MM.1S (cell line): ENCODE data around the gene CISD2.
"Not testable (repeated sequence)": the region's sequence is repeated elsewhere in the genome, so short reads cannot be mapped to it uniquely, and the experiment has no call there.

Experiments
- DNase-seq: peaks from one replicate; pipeline ENCODE4 v3.0.0-alpha.2; 2015
- H2AFZ ChIP-seq: fragments of 300-600 bp; sonication (generic); 2 replicates; pipeline ENCODE4 v1.6.0; 2016; ENCODE audit warnings: antibody characterized with exemption, low read length
- H3F3A ChIP-seq: fragments of 300-600 bp; sonication (generic); 2 replicates; pipeline ENCODE4 v1.6.1; 2016; ENCODE audit warnings: mild to moderate bottlenecking, antibody characterized with exemption, low read length, moderate library complexity, mixed read lengths; ENCODE audit not compliant: insufficient read depth
- H3K27ac ChIP-seq: fragments of 300-600 bp; sonication (generic); 2 replicates; pipeline ENCODE4 v1.5.1; 2016; ENCODE audit warnings: mild to moderate bottlenecking, low read length
- H3K27me3 ChIP-seq: fragments of 300-600 bp; sonication (generic); replicated peaks from 2 replicates; pipeline ENCODE4 v1.6.0; 2016; ENCODE audit warnings: low read length; ENCODE audit not compliant: insufficient read depth
- H3K36me3 ChIP-seq: fragments of 300-600 bp; sonication (generic); replicated peaks from 2 replicates; pipeline ENCODE4 v1.6.1; 2016; ENCODE audit warnings: mild to moderate bottlenecking, low read length, mixed read lengths; ENCODE audit not compliant: insufficient read depth
- H3K4me1 ChIP-seq: fragments of 300-600 bp; sonication (generic); 2 replicates; pipeline ENCODE4 v1.6.1; 2016; ENCODE audit warnings: low read length, mixed read lengths
- H3K4me2 ChIP-seq: fragments of 300-600 bp; sonication (generic); 2 replicates; pipeline ENCODE4 v1.6.0; 2016; ENCODE audit warnings: low read depth, low read length
- H3K4me3 ChIP-seq: fragments of 300-600 bp; sonication (generic); 2 replicates; pipeline ENCODE4 v1.5.1; 2016; ENCODE audit warnings: low read length, mixed read lengths
- H3K79me2 ChIP-seq: fragments of 300-600 bp; sonication (generic); 2 replicates; pipeline ENCODE4 v1.6.1; 2016; ENCODE audit warnings: mixed run types, low read length, mixed read lengths
- H3K9ac ChIP-seq: fragments of 300-600 bp; sonication (generic); 2 replicates; pipeline ENCODE4 v1.6.1; 2016; ENCODE audit warnings: low read length, mixed read lengths
- H3K9me2 ChIP-seq: fragments of 300-600 bp; sonication (generic); replicated peaks from 2 replicates; pipeline ENCODE4 v1.6.1; 2016; ENCODE audit warnings: mild to moderate bottlenecking, low read length, mixed read lengths; ENCODE audit not compliant: insufficient read depth
- H3K9me3 ChIP-seq: fragments of 300-600 bp; sonication (generic); replicated peaks from 2 replicates; pipeline ENCODE4 v1.6.1; 2016; ENCODE audit warnings: mild to moderate bottlenecking, low read length, mixed read lengths; ENCODE audit not compliant: insufficient read depth
- H4K20me1 ChIP-seq: fragments of 300-600 bp; sonication (generic); 2 replicates; pipeline ENCODE4 v1.6.1; 2016; ENCODE audit warnings: mild to moderate bottlenecking, low read length, moderate library complexity, mixed read lengths; ENCODE audit not compliant: insufficient read depth
- CTCF ChIP-seq: fragments of 300-600 bp; sonication (generic); IDR thresholded peaks from 2 replicates; pipeline ENCODE4 v1.5.1; 2016; ENCODE audit warnings: antibody characterized with exemption, low read length, mixed read lengths
- EZH2 ChIP-seq: fragments of 300-600 bp; sonication (generic); optimal IDR thresholded peaks from 2 replicates; pipeline ENCODE3; 2017; ENCODE audit warnings: low read depth, mild to moderate bottlenecking, antibody characterized with exemption, low read length, mixed read lengths
- EZH2phosphoT487 ChIP-seq: fragments of 300-600 bp; sonication (generic); IDR thresholded peaks from 2 replicates; pipeline ENCODE4 v1.6.1; 2018; ENCODE audit warnings: antibody characterized with exemption, low read length

CISD2 gene

GRCh38 chr4:102860611-102861324, 8.0 kb upstream of the CISD2 start:
- TF ChIP-seq CTCF, result no peak
- TF ChIP-seq EZH2, result no peak
- TF ChIP-seq EZH2phosphoT487, result no peak

GRCh38 chr4:102862016-102862415, 6.8 kb upstream of the CISD2 start:
- H3K9me3 ChIP-seq, result no peaks in the 10 kb centered on the region
- no peak overlapping the region for H2AFZ ChIP-seq
- no peaks in the 10 kb centered on the region for H3K9me2 ChIP-seq
- H3K27ac ChIP-seq, result no peak overlapping the region
- no peak overlapping the region for H3K9ac ChIP-seq
- H3K4me3 ChIP-seq, result no peak overlapping the region
- peaks cover under 1% of the 10 kb centered on the region; the same call in 1 of the 2 replicates for H3K4me1 ChIP-seq
- no peak overlapping the region for H3K4me2 ChIP-seq
- H3F3A ChIP-seq, result no peaks in the 10 kb centered on the region
- H4K20me1 ChIP-seq, result no peaks in the 10 kb centered on the region
- TF ChIP-seq EZH2phosphoT487, result no peak
- no peak for TF ChIP-seq EZH2
- TF ChIP-seq CTCF, result no peak
- H3K79me2 ChIP-seq, result peaks cover 29% of the 10 kb centered on the region
- no peaks in the 10 kb centered on the region for H3K27me3 ChIP-seq
- no peak for DNase-seq
- no peaks in the 10 kb centered on the region for H3K36me3 ChIP-seq

More at GRCh38 chr4:102860611-102861324, 8.0 kb upstream of the CISD2 start:
- Histone ChIP-seq H3F3A (no peaks in the 10 kb centered on the region), H3K4me2 (no peak overlapping the region), H3K4me3 (no peak overlapping the region), H3K9me3 (no peaks in the 10 kb centered on the region), H3K4me1 (no peaks in the 10 kb centered on the region), H3K9ac (no peak overlapping the region), H3K27me3 (no peaks in the 10 kb centered on the region), H4K20me1 (no peaks in the 10 kb centered on the region), H3K27ac (no peak overlapping the region), H3K79me2 (peaks cover 17% of the 10 kb centered on the region), H3K9me2 (no peaks in the 10 kb centered on the region), H2AFZ (no peak overlapping the region), H3K36me3 (no peaks in the 10 kb centered on the region)
- no peak for DNase-seq

GRCh38 chr4:102862747-102863146, 6.0 kb upstream of the CISD2 start:
- Histone ChIP-seq H3K9me2 (no peaks in the 10 kb centered on the region), H2AFZ (no peak overlapping the region), H3K4me1 (peaks cover 7% of the 10 kb centered on the region; the same call in 1 of the 2 replicates), H3K4me2 (no peak overlapping the region), H3K27ac (no peak overlapping the region), H3K79me2 (peaks cover 36% of the 10 kb centered on the region), H3K4me3 (no peak overlapping the region), H4K20me1 (no peaks in the 10 kb centered on the region), H3F3A (peaks cover 3% of the 10 kb centered on the region; the same call in 1 of the 2 replicates), H3K9me3 (no peaks in the 10 kb centered on the region), H3K9ac (no peak overlapping the region), H3K36me3 (no peaks in the 10 kb centered on the region), H3K27me3 (no peaks in the 10 kb centered on the region)
- no peak for DNase-seq
- no peak for TF ChIP-seq CTCF
- no peak for TF ChIP-seq EZH2phosphoT487
- TF ChIP-seq EZH2, result no peak

GRCh38 chr4:102865327-102865726, 3.5 kb upstream of the CISD2 start:
- H4K20me1 ChIP-seq, H3K9me3 ChIP-seq, H2AFZ ChIP-seq, H3K9ac ChIP-seq, H3K4me1 ChIP-seq, H3K27ac ChIP-seq, H3K36me3 ChIP-seq, H3K9me2 ChIP-seq, H3K4me2 ChIP-seq, H3K27me3 ChIP-seq, H3K4me3 ChIP-seq, DNase-seq: not testable (repeated sequence)
- Histone ChIP-seq H3F3A (peaks cover 21% of the 10 kb centered on the region), H3K79me2 (peaks cover 50% of the 10 kb centered on the region)
